ENCODE measurements around the gene LAMA2.

The LAMA2 gene

GRCh38 chr6:129329678-129330077, 446.7 kb downstream of the LAMA2 start:
- TF ChIP-seq, protein P1, sequence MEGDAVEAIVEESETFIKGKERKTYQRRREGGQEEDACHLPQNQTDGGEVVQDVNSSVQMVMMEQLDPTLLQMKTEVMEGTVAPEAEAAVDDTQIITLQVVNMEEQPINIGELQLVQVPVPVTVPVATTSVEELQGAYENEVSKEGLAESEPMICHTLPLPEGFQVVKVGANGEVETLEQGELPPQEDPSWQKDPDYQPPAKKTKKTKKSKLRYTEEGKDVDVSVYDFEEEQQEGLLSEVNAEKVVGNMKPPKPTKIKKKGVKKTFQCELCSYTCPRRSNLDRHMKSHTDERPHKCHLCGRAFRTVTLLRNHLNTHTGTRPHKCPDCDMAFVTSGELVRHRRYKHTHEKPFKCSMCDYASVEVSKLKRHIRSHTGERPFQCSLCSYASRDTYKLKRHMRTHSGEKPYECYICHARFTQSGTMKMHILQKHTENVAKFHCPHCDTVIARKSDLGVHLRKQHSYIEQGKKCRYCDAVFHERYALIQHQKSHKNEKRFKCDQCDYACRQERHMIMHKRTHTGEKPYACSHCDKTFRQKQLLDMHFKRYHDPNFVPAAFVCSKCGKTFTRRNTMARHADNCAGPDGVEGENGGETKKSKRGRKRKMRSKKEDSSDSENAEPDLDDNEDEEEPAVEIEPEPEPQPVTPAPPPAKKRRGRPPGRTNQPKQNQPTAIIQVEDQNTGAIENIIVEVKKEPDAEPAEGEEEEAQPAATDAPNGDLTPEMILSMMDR (IDR thresholded peaks at IDR 0.05; ENCODE audit: borderline replicate concordance, control extremely low read depth, extremely low read depth, insufficient read depth, missing control alignments) = no peak
- DNase-seq (ENCODE audit: low spot score) = no peak
- in situ Hi-C loops (cut with MboI; ENCODE audit: low sequenced_read_pairs, unreplicated experiment) = no loop called here

DNA sequence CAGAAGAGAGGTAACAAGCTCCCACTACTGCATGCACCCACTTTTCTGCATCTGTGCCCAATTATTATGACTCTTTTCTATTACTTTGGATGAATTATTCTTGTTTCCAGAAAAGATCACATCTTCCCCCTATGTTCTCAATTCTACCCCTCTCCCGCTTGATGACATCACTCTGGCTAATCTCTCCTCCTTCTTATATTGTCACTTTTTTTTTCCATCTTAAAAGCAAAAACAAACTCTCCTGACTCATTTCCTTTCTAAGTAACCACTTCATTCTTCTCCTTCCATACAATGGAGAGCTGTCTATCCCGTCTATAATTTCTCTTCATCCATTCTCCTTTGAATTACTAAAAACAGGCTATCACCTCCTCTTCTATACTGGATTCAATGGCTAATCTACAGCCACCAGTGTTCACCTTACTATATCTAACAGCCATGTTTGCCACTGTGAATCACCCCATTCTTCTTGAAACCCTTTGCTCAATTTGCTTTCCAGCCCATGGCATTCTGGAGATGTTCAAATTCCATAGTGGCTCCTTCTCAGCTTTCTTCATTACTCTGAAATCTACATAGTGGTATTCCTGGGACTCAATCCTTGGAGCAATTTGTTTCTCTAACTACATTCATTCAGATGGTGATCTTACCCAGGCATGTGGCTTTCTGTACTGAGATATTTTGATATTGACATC, 448.7 kb downstream of the LAMA2 start:
- DNase-seq (ENCODE audit: low spot score) = no peak
- in situ Hi-C loops (cut with MboI; ENCODE audit: low sequenced_read_pairs, unreplicated experiment) = no loop called here
- TF ChIP-seq, protein P1 (IDR thresholded peaks at IDR 0.05; ENCODE audit: borderline replicate concordance, control extremely low read depth, extremely low read depth, insufficient read depth, missing control alignments) = no peak

DNA sequence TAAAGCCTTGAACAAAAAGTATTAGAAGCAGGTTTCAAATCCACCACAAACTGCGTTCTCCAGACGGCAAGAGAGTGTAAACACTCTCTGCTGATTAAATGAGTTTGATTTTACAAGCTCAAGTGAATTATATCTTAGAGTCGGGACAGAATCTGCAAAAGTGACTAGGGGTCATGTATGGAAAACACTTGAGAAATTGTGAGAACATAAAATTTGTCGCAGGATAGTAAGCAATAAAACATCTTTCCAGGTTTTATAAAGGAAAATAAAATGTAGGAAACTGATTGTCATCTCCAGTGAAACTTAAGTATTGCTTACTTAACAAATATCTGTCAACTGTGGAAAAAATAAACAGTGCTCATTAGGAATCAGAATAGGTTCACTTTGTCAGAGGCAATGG, 452.9 kb downstream of the LAMA2 start:
- in situ Hi-C loops (cut with MboI; ENCODE audit: low sequenced_read_pairs, unreplicated experiment) = no loop called here
- TF ChIP-seq, protein P1 (IDR thresholded peaks at IDR 0.05; ENCODE audit: borderline replicate concordance, control extremely low read depth, extremely low read depth, insufficient read depth, missing control alignments) = no peak
- no peak for DNase-seq (ENCODE audit: low spot score)

DNA sequence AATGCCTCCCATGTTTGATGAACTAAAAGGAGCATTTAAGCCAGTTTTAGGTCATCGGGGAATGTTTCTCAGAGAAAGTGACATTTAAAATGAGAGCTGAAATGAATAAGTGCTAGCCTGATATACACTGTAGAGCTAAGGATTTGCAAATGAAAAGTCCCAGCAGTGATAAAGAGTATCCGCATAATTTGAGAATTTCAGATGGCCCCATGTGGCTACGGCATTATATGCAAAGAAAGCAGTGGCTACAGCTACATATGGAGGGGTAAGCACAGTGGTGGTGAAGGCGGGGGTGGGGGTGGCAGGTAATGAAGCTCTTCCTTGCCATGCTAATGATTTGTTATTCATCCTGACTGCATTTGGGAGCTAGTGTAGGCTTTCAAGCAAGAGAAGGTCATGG, 455.7 kb downstream of the LAMA2 start:
- DNase-seq (ENCODE audit: low spot score) = no peak
- TF ChIP-seq, protein P1 (IDR thresholded peaks at IDR 0.05; ENCODE audit: borderline replicate concordance, control extremely low read depth, extremely low read depth, insufficient read depth, missing control alignments) = no peak
- in situ Hi-C loops (cut with MboI; ENCODE audit: low sequenced_read_pairs, unreplicated experiment) = no loop called here

DNA sequence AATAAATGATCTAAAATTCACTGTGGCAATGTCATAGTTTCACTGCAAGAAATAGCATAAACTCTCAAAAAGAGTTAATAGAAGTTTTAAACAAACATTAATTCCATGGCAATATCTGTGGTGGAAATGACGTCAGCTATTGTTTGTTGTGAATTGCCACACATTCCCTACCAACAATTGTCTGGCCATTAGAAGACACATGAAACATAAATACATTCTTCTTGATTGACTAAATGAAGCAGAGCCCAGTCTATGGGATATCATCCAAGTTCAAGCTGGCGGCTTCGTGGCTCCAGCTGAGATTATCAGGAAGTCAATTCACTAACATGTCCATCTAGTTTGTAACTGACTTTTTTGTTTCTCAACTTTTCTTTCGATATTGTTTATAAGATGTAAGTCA, 458.0 kb downstream of the LAMA2 start:
- in situ Hi-C loops (cut with MboI; ENCODE audit: low sequenced_read_pairs, unreplicated experiment) = no loop called here
- DNase-seq (ENCODE audit: low spot score) = no peak

DNA sequence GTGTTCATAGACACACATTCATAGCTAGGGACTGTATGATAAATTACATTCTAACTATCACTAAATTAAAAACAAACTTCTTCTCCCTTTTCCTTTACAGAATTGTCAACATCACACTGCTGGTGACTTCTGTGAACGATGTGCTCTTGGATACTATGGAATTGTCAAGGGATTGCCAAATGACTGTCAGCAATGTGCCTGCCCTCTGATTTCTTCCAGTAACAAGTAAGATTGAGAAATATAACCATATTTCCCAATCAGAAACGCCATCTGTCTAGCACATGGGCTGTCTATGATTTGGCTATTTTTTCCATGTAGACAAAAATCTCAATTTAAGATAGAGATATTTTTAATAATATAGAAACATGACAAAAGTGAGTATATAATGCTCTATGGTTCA, 459.3 kb downstream of the LAMA2 start:
- TF ChIP-seq, protein P1 (IDR thresholded peaks at IDR 0.05; ENCODE audit: borderline replicate concordance, control extremely low read depth, extremely low read depth, insufficient read depth, missing control alignments) = no peak
- in situ Hi-C loops (cut with MboI; ENCODE audit: low sequenced_read_pairs, unreplicated experiment) = no loop called here
- DNase-seq (ENCODE audit: low spot score) = no peak

More for the DNA sequence above, 458.0 kb downstream of the LAMA2 start:
- TF ChIP-seq, protein P1 (IDR thresholded peaks at IDR 0.05; ENCODE audit: borderline replicate concordance, control extremely low read depth, extremely low read depth, insufficient read depth, missing control alignments) = no peak

Measured in GM13976 (cell line).